Panc1 (cell line): Measurements from ENCODE around the gene PON2. TPM values are rescaled to one million over a fixed set of nuclear protein-coding genes. Genes with fewer than 3 reads are reported as not detected.
A peak's percentile ranks its signal among the peaks of the same experiment; 100 is the strongest.

ENCODE experiments used
- ATAC-seq: fragments of 200-7000 bp; cut with Tn5 transposase; 2 replicates; pipeline ENCODE4 v1.9.1; 2020; ENCODE audit warnings: mild to moderate bottlenecking, moderate library complexity
- BruUV-seq: library from RNA; stranded (reverse); fragments of 400-500 nt; replicated peaks from 2 replicates; lab custom pipeline; 2021; lab: Mats Ljungman, UMichigan
- CTCF ChIA-PET: fragments of 300-600 bp; sonication (Branson Sonifier 250); formaldehyde crosslinking; loops from one replicate; lab custom pipeline; 2022; ENCODE audit warnings: antibody characterized with exemption; lab: Charles Lee
- POLR2A ChIA-PET: fragments of 300-600 bp; sonication (Branson Sonifier 250); formaldehyde crosslinking; loops from one replicate; lab custom pipeline; 2022; ENCODE audit warnings: antibody characterized with exemption; lab: Charles Lee
- DNase-seq: peaks from one replicate; pipeline ENCODE4 v3.0.0-alpha.2; 2010; ENCODE audit warnings: low read depth, low spot score
- H3K27ac ChIP-seq: 2 replicates; pipeline ENCODE4 v1.5.1; 2011; ENCODE audit warnings: mild to moderate bottlenecking, low read length, inconsistent platforms
- H3K27me3 ChIP-seq: fragments of 200-500 bp; sonication (Bioruptor generic); 2 replicates; pipeline ENCODE4 v1.6.0; 2014; ENCODE audit warnings: low read length, inconsistent platforms; ENCODE audit not compliant: control insufficient read depth, insufficient read depth
- H3K36me3 ChIP-seq: fragments of 200-500 bp; sonication (Bioruptor generic); 2 replicates; pipeline ENCODE4 v1.5.1; 2014; ENCODE audit warnings: inconsistent platforms, mild to moderate bottlenecking, low read length, moderate library complexity; ENCODE audit not compliant: control insufficient read depth, insufficient read depth
- H3K4me1 ChIP-seq: 2 replicates; pipeline ENCODE4 v1.5.1; 2011; ENCODE audit warnings: inconsistent platforms, mild to moderate bottlenecking, low read length, moderate library complexity; ENCODE audit not compliant: control insufficient read depth, insufficient read depth
- H3K4me3 ChIP-seq, 2 experiments: 2 replicates each; pipeline ENCODE4 v1.5.1; 2011 to 2012; ENCODE audit warnings: low read depth in 2 of 2, low read length in 2 of 2, mild to moderate bottlenecking in 2 of 2, inconsistent platforms in 1 of 2, moderate library complexity in 1 of 2
- H3K9me3 ChIP-seq: fragments of 200-500 bp; sonication (Bioruptor generic); 2 replicates; pipeline ENCODE4 v1.5.1; 2014; ENCODE audit warnings: low read depth, mild to moderate bottlenecking, inconsistent platforms, low read length, moderate library complexity; ENCODE audit not compliant: control insufficient read depth, insufficient read depth
- POLR2AphosphoS5 ChIP-seq: IDR thresholded peaks from 2 replicates; pipeline ENCODE4 v1.6.1; 2012; ENCODE audit warnings: mild to moderate bottlenecking, low read depth, low read length, moderate library complexity
- SIN3A ChIP-seq: IDR thresholded peaks from 2 replicates; pipeline ENCODE4 v1.6.1; 2012; ENCODE audit warnings: low read depth, mild to moderate bottlenecking, low read length, moderate library complexity, borderline replicate concordance; ENCODE audit not compliant: insufficient read depth
- TCF7L2 ChIP-seq: IDR thresholded peaks from 2 replicates; pipeline ENCODE4 v1.6.1; 2011; ENCODE audit warnings: mild to moderate bottlenecking, low read depth, low read length, inconsistent platforms
- in situ Hi-C: cut with HindIII; loops from 2 replicates; pipeline ENCODE4 v1.10.0; 2016; ENCODE audit warnings: low sequenced_read_pairs, low pct_unique_long_range_greater_than_20kb
- intact Hi-C: fragments of 100-400 bp; cut with micrococcal nuclease; formaldehyde crosslinking; loops from one replicate; pipeline ENCODE4 v1.10.0; 2022; ENCODE audit not compliant: unreplicated experiment
- total RNA-seq: library from RNA; stranded (reverse); gene quantifications from one replicate; pipeline ENCODE4 v1.2.1, GENCODE V29; 2021; ENCODE audit not compliant: unreplicated experiment
- TF ChIP-seq, protein P1 (sequence below): fragments of 450-650 bp; IDR thresholded peaks from 2 replicates; pipeline ENCODE4 v1.5.1; 2017; ENCODE audit warnings: mild to moderate bottlenecking
- TF ChIP-seq, protein P2 (sequence below), 2 experiments: IDR thresholded peaks; 2 replicates each; pipeline ENCODE4 v1.6.1; 2011 to 2012; ENCODE audit warnings: low read depth in 2 of 2, control low read depth in 1 of 2, low read length in 1 of 2, mild to moderate bottlenecking in 1 of 2, moderate library complexity in 1 of 2; ENCODE audit not compliant: insufficient read depth in 1 of 2

PON2 gene
- total RNA-seq, 1 experiment from 2014 or later = 116 TPM

GRCh38 chr7:95478272-95479037, 43.6 kb upstream of the PON2 start:
- no peaks in the 10 kb centered on the region for H3K4me1 ChIP-seq
- DNase-seq = no peak
- H3K36me3 ChIP-seq = no peaks in the 10 kb centered on the region
- BruUV-seq = no TSS peak
- ChIA-PET CTCF (no interaction called here), POLR2A (no interaction called here)
- H3K27ac ChIP-seq = no peak overlapping the region
- H3K4me3 ChIP-seq = peak overlapping the region; percentile 5 to 23; a peak in 3 of 4 replicates
- ATAC-seq = peak; percentile 71; the same call in 1 of the 2 replicates
- TF ChIP-seq, protein P1, sequence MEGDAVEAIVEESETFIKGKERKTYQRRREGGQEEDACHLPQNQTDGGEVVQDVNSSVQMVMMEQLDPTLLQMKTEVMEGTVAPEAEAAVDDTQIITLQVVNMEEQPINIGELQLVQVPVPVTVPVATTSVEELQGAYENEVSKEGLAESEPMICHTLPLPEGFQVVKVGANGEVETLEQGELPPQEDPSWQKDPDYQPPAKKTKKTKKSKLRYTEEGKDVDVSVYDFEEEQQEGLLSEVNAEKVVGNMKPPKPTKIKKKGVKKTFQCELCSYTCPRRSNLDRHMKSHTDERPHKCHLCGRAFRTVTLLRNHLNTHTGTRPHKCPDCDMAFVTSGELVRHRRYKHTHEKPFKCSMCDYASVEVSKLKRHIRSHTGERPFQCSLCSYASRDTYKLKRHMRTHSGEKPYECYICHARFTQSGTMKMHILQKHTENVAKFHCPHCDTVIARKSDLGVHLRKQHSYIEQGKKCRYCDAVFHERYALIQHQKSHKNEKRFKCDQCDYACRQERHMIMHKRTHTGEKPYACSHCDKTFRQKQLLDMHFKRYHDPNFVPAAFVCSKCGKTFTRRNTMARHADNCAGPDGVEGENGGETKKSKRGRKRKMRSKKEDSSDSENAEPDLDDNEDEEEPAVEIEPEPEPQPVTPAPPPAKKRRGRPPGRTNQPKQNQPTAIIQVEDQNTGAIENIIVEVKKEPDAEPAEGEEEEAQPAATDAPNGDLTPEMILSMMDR = peak; percentile 65
- no peak for TF ChIP-seq SIN3A
- TF ChIP-seq POLR2AphosphoS5 = no peak
- TF ChIP-seq, protein P2, sequence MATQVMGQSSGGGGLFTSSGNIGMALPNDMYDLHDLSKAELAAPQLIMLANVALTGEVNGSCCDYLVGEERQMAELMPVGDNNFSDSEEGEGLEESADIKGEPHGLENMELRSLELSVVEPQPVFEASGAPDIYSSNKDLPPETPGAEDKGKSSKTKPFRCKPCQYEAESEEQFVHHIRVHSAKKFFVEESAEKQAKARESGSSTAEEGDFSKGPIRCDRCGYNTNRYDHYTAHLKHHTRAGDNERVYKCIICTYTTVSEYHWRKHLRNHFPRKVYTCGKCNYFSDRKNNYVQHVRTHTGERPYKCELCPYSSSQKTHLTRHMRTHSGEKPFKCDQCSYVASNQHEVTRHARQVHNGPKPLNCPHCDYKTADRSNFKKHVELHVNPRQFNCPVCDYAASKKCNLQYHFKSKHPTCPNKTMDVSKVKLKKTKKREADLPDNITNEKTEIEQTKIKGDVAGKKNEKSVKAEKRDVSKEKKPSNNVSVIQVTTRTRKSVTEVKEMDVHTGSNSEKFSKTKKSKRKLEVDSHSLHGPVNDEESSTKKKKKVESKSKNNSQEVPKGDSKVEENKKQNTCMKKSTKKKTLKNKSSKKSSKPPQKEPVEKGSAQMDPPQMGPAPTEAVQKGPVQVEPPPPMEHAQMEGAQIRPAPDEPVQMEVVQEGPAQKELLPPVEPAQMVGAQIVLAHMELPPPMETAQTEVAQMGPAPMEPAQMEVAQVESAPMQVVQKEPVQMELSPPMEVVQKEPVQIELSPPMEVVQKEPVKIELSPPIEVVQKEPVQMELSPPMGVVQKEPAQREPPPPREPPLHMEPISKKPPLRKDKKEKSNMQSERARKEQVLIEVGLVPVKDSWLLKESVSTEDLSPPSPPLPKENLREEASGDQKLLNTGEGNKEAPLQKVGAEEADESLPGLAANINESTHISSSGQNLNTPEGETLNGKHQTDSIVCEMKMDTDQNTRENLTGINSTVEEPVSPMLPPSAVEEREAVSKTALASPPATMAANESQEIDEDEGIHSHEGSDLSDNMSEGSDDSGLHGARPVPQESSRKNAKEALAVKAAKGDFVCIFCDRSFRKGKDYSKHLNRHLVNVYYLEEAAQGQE (IDR thresholded peaks at IDR 0.05; ENCODE audit: insufficient read depth in 1 of 2, low read depth in 2 of 2, low read length in 1 of 2) = no peak
- TF ChIP-seq TCF7L2 = no peak
- in situ Hi-C loops (no loop called here), intact Hi-C loops (loop anchor here (5.0 to 10.0 kb wide), 3 partner anchors 81 to 1031 kb away; partner anchors contain the start of gene PON3)
- H3K27me3 ChIP-seq = no peaks in the 10 kb centered on the region
- no peaks in the 10 kb centered on the region for H3K9me3 ChIP-seq

DNA sequence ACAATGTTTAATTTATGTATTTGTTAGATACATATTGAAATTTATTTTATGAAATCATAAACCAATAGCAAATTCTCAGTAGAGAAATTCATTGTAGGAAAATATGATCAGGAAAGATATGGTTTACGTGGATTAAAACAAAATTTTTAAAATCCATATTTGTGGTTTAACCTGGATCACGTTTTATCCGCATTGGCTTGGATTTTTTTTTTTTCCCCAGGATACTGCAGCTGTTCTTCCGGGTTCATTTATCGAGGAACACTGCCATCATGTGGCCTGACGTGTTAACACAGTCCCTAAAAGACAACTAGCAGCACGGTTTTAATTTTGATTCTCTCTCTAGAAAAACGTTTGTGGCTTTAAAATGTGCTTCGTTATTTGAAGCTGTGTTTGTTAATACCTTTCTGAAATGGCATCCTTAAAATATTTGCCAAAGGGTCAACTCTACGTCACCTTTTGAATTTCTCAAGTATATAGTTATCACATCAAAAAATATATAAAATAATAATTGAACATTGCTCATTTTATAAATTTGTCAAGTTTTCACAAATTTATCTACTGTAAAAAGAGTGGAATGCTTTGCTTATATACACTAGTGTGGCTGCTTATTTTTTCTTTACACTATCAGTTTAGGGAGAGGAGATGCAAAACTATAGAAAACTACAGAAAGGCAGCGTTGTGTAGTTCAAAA, 42.2 kb upstream of the PON2 start:
- Histone ChIP-seq H3K9me3 (no peaks in the 10 kb centered on the region), H3K27ac (no peak overlapping the region), H3K36me3 (no peaks in the 10 kb centered on the region), H3K4me3 (no peak overlapping the region), H3K27me3 (no peaks in the 10 kb centered on the region), H3K4me1 (no peaks in the 10 kb centered on the region)
- ChIA-PET POLR2A (no interaction called here), CTCF (interaction anchor here (0.5 to 1.5 kb wide), 7 partner anchors 9 to 1028 kb away, joined by 3 to 15 read pairs (median 4); no protein-coding TSS in a partner anchor)
- ATAC-seq (peak; percentile 71; the same call in 1 of the 2 replicates), DNase-seq (no peak)
- TF ChIP-seq SIN3A = no peak
- TF ChIP-seq, protein P1 = peak; percentile 76
- in situ Hi-C loops (no loop called here), intact Hi-C loops (loop anchor here (5.0 to 10.0 kb wide), 3 partner anchors 80 to 1030 kb away; partner anchors contain the start of gene PON3)
- no TSS peak for BruUV-seq
